HEK293 (cell line): ENCODE results near the gene CACNA1E.

Source experiments
- CTCF ChIA-PET: fragments of 350-600 bp; formaldehyde crosslinking; extraction: SDS; loops from one replicate; lab custom pipeline; 2021; ENCODE audit warnings: antibody characterized with exemption; lab: Yijun Ruan, JAX
- POLR2A ChIA-PET: fragments of 300-600 bp; formaldehyde crosslinking; extraction: SDS; loops from one replicate; lab custom pipeline; 2020; ENCODE audit warnings: antibody characterized with exemption, inconsistent platforms; lab: Yijun Ruan, JAX
- H3K27ac ChIP-seq: fragments of 200-500 bp; sonication (Bioruptor generic); 2 replicates; pipeline ENCODE4 v1.5.1; 2014; ENCODE audit warnings: low read depth, low read length, control low read depth, inconsistent platforms; ENCODE audit errors: extremely low read depth
- H3K36me3 ChIP-seq, 2 experiments: fragments of 200-500 bp in 1 of 2; sonication (Bioruptor generic) in 1 of 2; 1 replicate in 1 of 2; 2 replicates in 1 of 2; pipeline ENCODE4 v1.5.1; 2014 to 2017; ENCODE audit warnings: inconsistent platforms in 2 of 2, low read length in 2 of 2; ENCODE audit not compliant: control insufficient read depth in 2 of 2, insufficient read depth in 1 of 2
- H3K4me1 ChIP-seq: fragments of 200-500 bp; sonication (Bioruptor generic); 2 replicates; pipeline ENCODE4 v1.5.1; 2014; ENCODE audit warnings: mild to moderate bottlenecking, low read length, inconsistent platforms; ENCODE audit not compliant: control insufficient read depth, insufficient read depth
- H3K4me3 ChIP-seq: 2 replicates; pipeline ENCODE4 v1.5.1; 2011; ENCODE audit warnings: low read depth, mild to moderate bottlenecking, control low read depth, low read length, moderate library complexity
- H3K9me3 ChIP-seq: fragments of 200-500 bp; sonication (Bioruptor generic); 2 replicates; pipeline ENCODE4 v1.5.1; 2014; ENCODE audit warnings: low read depth, low read length, inconsistent platforms; ENCODE audit not compliant: control insufficient read depth, insufficient read depth
- BCL11A ChIP-seq: fragments of 450-650 bp; formaldehyde crosslinking; IDR thresholded peaks from 2 replicates; pipeline ENCODE4 v1.5.1; 2016; ENCODE audit warnings: low read depth, missing biosample characterization, missing genetic modification characterization
- CTCF ChIP-seq: fragments of 450-650 bp; formaldehyde crosslinking; IDR thresholded peaks from 2 replicates; pipeline ENCODE4 v1.5.1; 2016; ENCODE audit warnings: missing biosample characterization, missing genetic modification characterization
- INSM2 ChIP-seq: fragments of 450-650 bp; formaldehyde crosslinking; IDR thresholded peaks from 2 replicates; pipeline ENCODE4 v1.5.1; 2016; ENCODE audit warnings: missing biosample characterization, missing genetic modification characterization
- KLF16 ChIP-seq: fragments of 450-650 bp; formaldehyde crosslinking; IDR thresholded peaks from 2 replicates; pipeline ENCODE4 v1.5.1; 2017; ENCODE audit warnings: missing biosample characterization, missing genetic modification characterization
- OVOL3 ChIP-seq: fragments of 450-650 bp; formaldehyde crosslinking; IDR thresholded peaks from 2 replicates; pipeline ENCODE4 v1.5.1; 2016; ENCODE audit warnings: missing biosample characterization, missing genetic modification characterization
- PRDM4 ChIP-seq: fragments of 450-650 bp; formaldehyde crosslinking; IDR thresholded peaks from 2 replicates; pipeline ENCODE4 v1.5.1; 2017; ENCODE audit warnings: missing biosample characterization, missing genetic modification characterization
- RBAK ChIP-seq: fragments of 450-650 bp; formaldehyde crosslinking; IDR thresholded peaks from 2 replicates; pipeline ENCODE4 v1.5.1; 2016; ENCODE audit warnings: missing biosample characterization, missing genetic modification characterization
- TSHZ1 ChIP-seq: fragments of 450-650 bp; formaldehyde crosslinking; IDR thresholded peaks from 2 replicates; pipeline ENCODE4 v1.5.1; 2016; ENCODE audit warnings: missing biosample characterization, missing genetic modification characterization, borderline replicate concordance
- ZBTB7A ChIP-seq: fragments of 450-650 bp; formaldehyde crosslinking; IDR thresholded peaks from 2 replicates; pipeline ENCODE4 v1.5.1; 2016; ENCODE audit warnings: low read depth, missing biosample characterization, missing genetic modification characterization
- ZNF133 ChIP-seq: fragments of 450-650 bp; formaldehyde crosslinking; IDR thresholded peaks from 2 replicates; pipeline ENCODE4 v1.5.1; 2016; ENCODE audit warnings: missing biosample characterization, missing genetic modification characterization
- ZNF174 ChIP-seq: fragments of 450-650 bp; formaldehyde crosslinking; IDR thresholded peaks from 2 replicates; pipeline ENCODE4 v1.5.0; 2017; ENCODE audit warnings: missing biosample characterization, mild to moderate bottlenecking, missing genetic modification characterization
- ZNF23 ChIP-seq: fragments of 450-650 bp; formaldehyde crosslinking; IDR thresholded peaks from 2 replicates; pipeline ENCODE4 v1.5.1; 2016; ENCODE audit warnings: missing biosample characterization, missing genetic modification characterization, borderline replicate concordance
- ZNF423 ChIP-seq: fragments of 450-650 bp; formaldehyde crosslinking; IDR thresholded peaks from 2 replicates; pipeline ENCODE4 v1.5.1; 2016; ENCODE audit warnings: missing biosample characterization, missing genetic modification characterization
- ZNF426 ChIP-seq: fragments of 450-650 bp; formaldehyde crosslinking; IDR thresholded peaks from 2 replicates; pipeline ENCODE4 v1.5.1; 2017; ENCODE audit warnings: missing biosample characterization, missing genetic modification characterization, mild to moderate bottlenecking, inconsistent platforms, moderate library complexity
- ZNF521 ChIP-seq: fragments of 450-650 bp; formaldehyde crosslinking; IDR thresholded peaks from 2 replicates; pipeline ENCODE4 v1.5.1; 2017; ENCODE audit warnings: missing biosample characterization, mild to moderate bottlenecking, missing genetic modification characterization
- ZNF621 ChIP-seq: fragments of 450-650 bp; formaldehyde crosslinking; IDR thresholded peaks from 2 replicates; pipeline ENCODE4 v1.5.1; 2017; ENCODE audit warnings: missing biosample characterization, missing genetic modification characterization
- ZNF626 ChIP-seq: fragments of 450-650 bp; sonication (Bioruptor Pico); formaldehyde crosslinking; IDR thresholded peaks from 2 replicates; pipeline ENCODE4 v1.5.1; 2018; ENCODE audit warnings: missing biosample characterization, missing genetic modification characterization, inconsistent platforms
- ZNF658 ChIP-seq: fragments of 450-650 bp; formaldehyde crosslinking; IDR thresholded peaks from 2 replicates; pipeline ENCODE4; 2016; ENCODE audit warnings: missing biosample characterization, missing genetic modification characterization
- ZNF701 ChIP-seq: fragments of 450-650 bp; formaldehyde crosslinking; IDR thresholded peaks from 2 replicates; pipeline ENCODE4 v1.5.1; 2016; ENCODE audit warnings: missing biosample characterization, missing genetic modification characterization
- ZNF768 ChIP-seq: fragments of 450-650 bp; formaldehyde crosslinking; IDR thresholded peaks from 2 replicates; pipeline ENCODE4 v1.5.1; 2018; ENCODE audit warnings: missing biosample characterization, mild to moderate bottlenecking, missing genetic modification characterization
- ZSCAN5A ChIP-seq: fragments of 450-650 bp; formaldehyde crosslinking; IDR thresholded peaks from 2 replicates; pipeline ENCODE4 v1.5.1; 2016; ENCODE audit warnings: missing biosample characterization, missing genetic modification characterization

The CACNA1E gene

GRCh38 chr1:181778640-181779260 is 295.4 kb downstream of the CACNA1E start:
- no peak for TF ChIP-seq INSM2 (tag by site-specific recombination)
- TF ChIP-seq ZNF423 (tag by site-specific recombination): no peak
- TF ChIP-seq ZSCAN5A: no peak
- no peak for TF ChIP-seq ZNF658 (tag by site-specific recombination)
- no peak for TF ChIP-seq BCL11A (tag by site-specific recombination)
- no peak for TF ChIP-seq TSHZ1 (tag by site-specific recombination)
- TF ChIP-seq, all 188 proteins: peak for 0
- ChIA-PET CTCF (no interaction called here), POLR2A (no interaction called here)
- no peaks in the 10 kb centered on the region for H3K36me3 ChIP-seq
- no peaks in the 10 kb centered on the region for H3K4me1 ChIP-seq
- no peak overlapping the region for H3K4me3 ChIP-seq
- H3K9me3 ChIP-seq: no peaks in the 10 kb centered on the region
- H3K27ac ChIP-seq: no peak overlapping the region

- Histone ChIP-seq H3K4me1 (no peaks in the 10 kb centered on the region), H3K4me3 (no peak overlapping the region), H3K27ac (no peak overlapping the region), H3K9me3 (no peaks in the 10 kb centered on the region), H3K36me3 (no peaks in the 10 kb centered on the region)
- CTCF ChIA-PET: no interaction called here
- POLR2A ChIA-PET: no interaction called here
- TF ChIP-seq ZNF133: no peak
Observed at GRCh38 chr1:181779343-181779742, 296.0 kb downstream of the CACNA1E start.

GRCh38 chr1:181783208-181783607 is 299.9 kb downstream of the CACNA1E start:
- CTCF ChIA-PET: interaction anchor here (0.7 kb wide), 1 partner anchor 75 kb away, joined by 3 read pairs; no protein-coding TSS in a partner anchor
- H3K9me3 ChIP-seq: no peaks in the 10 kb centered on the region
- H3K36me3 ChIP-seq: no peaks in the 10 kb centered on the region
- H3K4me3 ChIP-seq: no peak overlapping the region
- POLR2A ChIA-PET: no interaction called here
- no peaks in the 10 kb centered on the region for H3K4me1 ChIP-seq
- H3K27ac ChIP-seq: no peak overlapping the region
- TF ChIP-seq KLF16 (tag by site-specific recombination) (no peak), CTCF (tag by site-specific recombination) (no peak), ZNF426 (no peak), ZNF621 (tag by site-specific recombination) (no peak), ZNF768 (tag by site-specific recombination) (no peak), PRDM4 (tag by site-specific recombination) (no peak), ZNF626 (tag by site-specific recombination) (no peak), ZNF521 (tag by site-specific recombination) (no peak), OVOL3 (tag by site-specific recombination) (no peak), ZNF23 (tag by site-specific recombination) (no peak), RBAK (no peak), ZNF701 (tag by site-specific recombination) (no peak), ZNF174 (no peak), ZBTB7A (tag by site-specific recombination) (no peak), BCL11A (tag by site-specific recombination) (no peak)
